ENCODE measurements around the gene JUP. TPM values are rescaled to one million over a fixed set of nuclear protein-coding genes. Genes with fewer than 3 reads are reported as not detected.

The JUP gene
- total RNA-seq, 1 experiment from 2014 or later, result 102 TPM

DNA sequence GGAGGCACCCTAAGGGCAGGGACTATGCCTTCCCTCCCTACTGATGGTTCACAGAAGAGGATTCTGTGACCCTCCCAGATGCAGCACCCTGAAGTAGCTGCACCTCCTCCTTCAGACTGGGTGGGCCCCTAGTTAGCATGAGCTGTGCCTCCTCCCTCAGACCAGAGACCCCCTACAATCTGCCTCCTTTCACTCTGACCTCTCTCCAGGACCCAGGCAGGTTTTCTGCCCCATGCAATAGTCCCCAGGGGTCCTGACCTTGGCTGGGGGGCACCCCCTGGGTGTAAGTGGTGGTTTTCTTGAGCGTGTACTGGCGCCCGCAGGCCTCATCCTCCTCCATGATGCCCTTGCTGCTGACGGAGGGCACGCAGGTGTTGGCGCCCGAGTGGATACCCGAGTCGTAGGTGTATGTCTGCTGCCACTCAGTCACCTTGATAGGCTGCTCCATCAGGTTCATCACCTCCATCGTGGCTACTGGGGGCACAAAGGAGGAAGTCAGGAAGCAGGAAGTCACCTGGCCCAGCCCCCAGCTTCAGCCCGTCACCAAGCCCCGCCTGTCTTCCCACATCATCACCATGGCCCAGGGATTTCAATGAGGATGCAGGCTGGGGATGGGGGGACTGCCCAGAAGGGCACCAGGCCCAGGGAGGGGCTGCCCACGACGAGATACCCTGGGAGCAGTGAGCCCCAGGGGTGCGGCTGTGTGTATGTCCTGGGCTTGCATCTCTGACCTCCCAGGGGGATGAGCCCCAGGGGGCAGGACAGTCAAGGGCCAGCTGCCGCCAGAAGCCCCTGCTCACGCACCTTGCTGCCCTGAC lies 14.9 kb downstream of the JUP start:
- H4K20me1 ChIP-seq (ENCODE audit: insufficient read depth, low read depth, low read length), result no peaks in the 10 kb centered on the region
- H3K4me3 ChIP-seq (ENCODE audit: low read length), result peak overlapping the region; percentile 90
- peaks cover 19% of the 10 kb centered on the region for H3K4me1 ChIP-seq (ENCODE audit: low read length)
- H3K9me3 ChIP-seq (ENCODE audit: low read length), result no peaks in the 10 kb centered on the region
- H3K27ac ChIP-seq (ENCODE audit: low read length), result peak overlapping the region; percentile 59
- peaks cover 4% of the 10 kb centered on the region; the same call in 1 of the 2 replicates for H3K36me3 ChIP-seq (ENCODE audit: insufficient read depth, low read length)
- peak; percentile 89 for DNase-seq
- peak overlapping the region; percentile 97 for H2AFZ ChIP-seq (ENCODE audit: low read length)
- H3K9me2 ChIP-seq (replicated peaks; ENCODE audit: insufficient read depth, low read length), result no peaks in the 10 kb centered on the region
- no peaks in the 10 kb centered on the region for H3K27me3 ChIP-seq (ENCODE audit: low read length)
- peaks cover 23% of the 10 kb centered on the region for H3K79me2 ChIP-seq (ENCODE audit: low read length)
- peak overlapping the region; percentile 92 for H3K9ac ChIP-seq (ENCODE audit: low read length)
- peak overlapping the region; percentile 97 for H3K4me2 ChIP-seq (ENCODE audit: low read depth, low read length, poor library complexity, severe bottlenecking)

DNA sequence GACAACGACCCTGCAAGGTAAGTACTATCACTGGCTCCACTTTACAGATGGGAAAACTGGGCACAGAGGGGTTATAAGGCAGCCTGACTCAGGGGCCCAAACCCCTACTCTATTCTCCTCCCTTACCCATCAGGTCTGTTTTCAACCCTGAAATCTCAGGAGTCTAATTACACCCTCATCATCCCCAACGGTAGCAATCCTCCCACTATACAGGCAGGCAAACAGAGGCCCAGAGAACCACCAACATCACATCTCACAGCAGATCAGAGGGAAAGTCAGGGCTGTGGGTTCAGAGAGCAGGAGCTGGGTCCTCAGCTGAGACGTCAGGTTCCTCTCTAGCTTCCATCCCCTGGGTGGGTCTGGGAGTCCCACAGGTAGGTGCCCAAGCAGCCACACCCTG lies 16.5 kb downstream of the JUP start:
- Histone ChIP-seq H3K27ac (ENCODE audit: low read length) (no peak overlapping the region), H3K4me3 (ENCODE audit: low read length) (peak overlapping the region; percentile 90; the same call in 1 of the 2 replicates)

DNA sequence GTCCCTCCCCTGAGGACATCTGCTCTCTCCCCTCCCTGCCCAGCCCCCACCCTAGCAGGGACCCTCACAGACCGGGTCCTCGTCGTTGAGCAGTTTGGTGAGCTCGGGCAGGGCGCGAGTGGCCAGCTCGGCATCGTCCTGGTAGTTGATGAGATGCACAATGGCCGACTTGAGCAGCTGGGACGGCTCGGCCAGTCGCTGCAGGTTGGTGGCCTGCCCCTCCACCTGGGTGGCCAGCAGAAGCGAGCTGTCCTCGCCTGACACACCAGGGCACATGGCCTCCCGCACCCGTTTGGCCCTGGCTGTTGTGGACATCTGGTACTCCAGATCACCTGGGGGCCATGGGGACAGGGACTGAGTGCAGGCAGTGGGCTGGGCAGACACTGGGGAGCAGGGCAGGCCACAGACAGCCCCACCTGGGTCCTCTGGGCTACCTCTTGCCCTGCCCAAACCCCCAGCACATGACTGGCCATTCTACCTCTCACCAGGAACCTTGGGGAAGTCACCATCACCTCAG lies 17.1 kb downstream of the JUP start:
- no peak overlapping the region for H3K4me3 ChIP-seq (ENCODE audit: low read length)
- H3K4me2 ChIP-seq (ENCODE audit: low read depth, low read length, poor library complexity, severe bottlenecking), result no peak overlapping the region
- no peaks in the 10 kb centered on the region for H3K9me2 ChIP-seq (replicated peaks; ENCODE audit: insufficient read depth, low read length)
- peaks cover 23% of the 10 kb centered on the region for H3K79me2 ChIP-seq (ENCODE audit: low read length)
- no peaks in the 10 kb centered on the region for H3K27me3 ChIP-seq (ENCODE audit: low read length)
- no peak overlapping the region for H2AFZ ChIP-seq (ENCODE audit: low read length)
- no peak overlapping the region for H3K27ac ChIP-seq (ENCODE audit: low read length)
- no peaks in the 10 kb centered on the region for H3K9me3 ChIP-seq (ENCODE audit: low read length)
- H3K9ac ChIP-seq (ENCODE audit: low read length), result no peak overlapping the region
- no peaks in the 10 kb centered on the region for H4K20me1 ChIP-seq (ENCODE audit: insufficient read depth, low read depth, low read length)
- H3K36me3 ChIP-seq (ENCODE audit: insufficient read depth, low read length), result peaks cover 12% of the 10 kb centered on the region
- peaks cover 19% of the 10 kb centered on the region for H3K4me1 ChIP-seq (ENCODE audit: low read length)
- DNase-seq, result no peak

More for the DNA sequence above, 16.5 kb downstream of the JUP start:
- H3K9me2 ChIP-seq (replicated peaks; ENCODE audit: insufficient read depth, low read length), result no peaks in the 10 kb centered on the region
- no peaks in the 10 kb centered on the region for H3K9me3 ChIP-seq (ENCODE audit: low read length)
- peak overlapping the region; percentile 97 for H3K4me2 ChIP-seq (ENCODE audit: low read depth, low read length, poor library complexity, severe bottlenecking)
- H3K9ac ChIP-seq (ENCODE audit: low read length), result peak overlapping the region; percentile 92
- DNase-seq, result no peak
- H3K79me2 ChIP-seq (ENCODE audit: low read length), result peaks cover 23% of the 10 kb centered on the region
- H3K27me3 ChIP-seq (ENCODE audit: low read length), result no peaks in the 10 kb centered on the region
- H4K20me1 ChIP-seq (ENCODE audit: insufficient read depth, low read depth, low read length), result no peaks in the 10 kb centered on the region
- peaks cover 12% of the 10 kb centered on the region for H3K36me3 ChIP-seq (ENCODE audit: insufficient read depth, low read length)
- H2AFZ ChIP-seq (ENCODE audit: low read length), result no peak overlapping the region
- H3K4me1 ChIP-seq (ENCODE audit: low read length), result peaks cover 19% of the 10 kb centered on the region

DNA sequence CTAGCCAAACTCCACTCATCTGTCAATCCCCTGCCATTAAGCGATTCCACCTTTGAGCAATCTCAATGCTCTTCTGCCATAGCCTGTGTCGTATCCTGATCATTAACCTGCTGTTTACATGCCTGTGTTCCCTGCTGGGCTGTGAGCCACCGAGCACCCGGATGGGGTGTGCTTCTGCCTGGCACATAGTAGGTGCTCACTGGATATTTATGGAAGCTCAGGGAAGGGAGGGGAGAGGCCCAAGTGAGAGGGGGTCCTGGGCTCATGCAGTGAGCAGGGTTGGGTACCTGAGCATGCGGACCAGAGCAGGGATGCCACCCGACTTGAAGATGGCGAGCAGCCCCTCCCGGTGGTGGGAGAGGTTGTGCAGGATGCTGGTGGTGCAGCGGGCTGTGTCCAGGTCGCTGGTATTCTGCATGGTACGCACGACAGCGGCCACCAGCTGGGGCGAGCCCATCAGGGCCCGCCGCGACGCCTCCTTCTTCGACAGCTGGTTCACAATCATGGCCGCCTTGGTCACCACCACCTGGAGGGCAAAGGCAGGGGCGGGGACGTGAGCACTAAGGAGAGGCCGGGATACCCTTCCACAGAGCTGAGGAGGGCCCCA lies 17.7 kb downstream of the JUP start:
- Histone ChIP-seq H4K20me1 (ENCODE audit: insufficient read depth, low read depth, low read length) (no peaks in the 10 kb centered on the region), H3K4me1 (ENCODE audit: low read length) (peaks cover 19% of the 10 kb centered on the region), H3K9me3 (ENCODE audit: low read length) (no peaks in the 10 kb centered on the region), H3K9ac (ENCODE audit: low read length) (no peak overlapping the region), H2AFZ (ENCODE audit: low read length) (no peak overlapping the region), H3K79me2 (ENCODE audit: low read length) (peaks cover 23% of the 10 kb centered on the region), H3K4me3 (ENCODE audit: low read length) (no peak overlapping the region), H3K27ac (ENCODE audit: low read length) (no peak overlapping the region), H3K9me2 (replicated peaks; ENCODE audit: insufficient read depth, low read length) (no peaks in the 10 kb centered on the region), H3K27me3 (ENCODE audit: low read length) (no peaks in the 10 kb centered on the region), H3K36me3 (ENCODE audit: insufficient read depth, low read length) (peaks cover 12% of the 10 kb centered on the region), H3K4me2 (ENCODE audit: low read depth, low read length, poor library complexity, severe bottlenecking) (no peak overlapping the region)
- no peak for DNase-seq

DNA sequence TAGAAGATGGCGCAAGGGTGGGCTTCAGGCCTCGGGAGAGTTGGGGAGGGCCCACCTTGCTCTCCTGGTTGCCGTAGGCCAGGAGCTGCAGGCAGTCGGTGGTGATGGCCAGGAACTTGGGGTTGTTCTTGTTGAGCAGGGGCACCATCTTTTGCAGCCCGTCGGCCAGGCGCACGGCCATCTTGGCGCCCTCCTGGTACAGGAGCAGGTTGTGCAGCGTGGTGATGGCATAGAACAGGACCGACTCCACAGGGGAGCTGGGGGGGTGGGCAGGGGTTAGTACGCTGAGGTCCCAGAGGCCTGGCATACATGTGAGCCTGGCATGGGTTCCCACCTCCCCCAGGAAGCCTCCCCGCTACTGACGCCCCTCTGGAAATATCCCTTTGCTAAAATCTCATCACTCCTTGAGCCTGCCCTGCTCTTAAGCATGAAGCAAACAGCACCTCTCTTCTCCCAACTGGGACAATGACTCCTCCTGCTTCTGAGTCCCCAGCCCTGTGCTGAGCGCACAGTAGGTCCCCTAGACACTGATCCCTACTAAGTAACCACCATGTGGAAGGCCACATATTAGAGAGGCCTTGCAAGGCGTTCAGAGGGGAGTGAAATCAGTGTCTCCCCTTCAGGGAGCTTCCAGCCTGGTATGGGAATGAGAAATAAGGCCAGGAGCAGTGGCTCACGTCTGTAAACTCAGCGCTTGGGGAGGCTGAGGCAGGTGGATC lies 19.0 kb downstream of the JUP start:
- peaks cover 23% of the 10 kb centered on the region for H3K79me2 ChIP-seq (ENCODE audit: low read length)
- peaks cover 19% of the 10 kb centered on the region for H3K4me1 ChIP-seq (ENCODE audit: low read length)
- no peak overlapping the region for H3K9ac ChIP-seq (ENCODE audit: low read length)
- H3K36me3 ChIP-seq (ENCODE audit: insufficient read depth, low read length), result peaks cover 19% of the 10 kb centered on the region
- no peak overlapping the region for H3K4me3 ChIP-seq (ENCODE audit: low read length)
- H3K27me3 ChIP-seq (ENCODE audit: low read length), result no peaks in the 10 kb centered on the region
- H3K4me2 ChIP-seq (ENCODE audit: low read depth, low read length, poor library complexity, severe bottlenecking), result no peak overlapping the region
- H3K27ac ChIP-seq (ENCODE audit: low read length), result no peak overlapping the region
- DNase-seq, result no peak
- no peaks in the 10 kb centered on the region for H3K9me3 ChIP-seq (ENCODE audit: low read length)
- no peaks in the 10 kb centered on the region for H3K9me2 ChIP-seq (replicated peaks; ENCODE audit: insufficient read depth, low read length)
- H4K20me1 ChIP-seq (ENCODE audit: insufficient read depth, low read depth, low read length), result no peaks in the 10 kb centered on the region
- no peak overlapping the region for H2AFZ ChIP-seq (ENCODE audit: low read length)

DNA sequence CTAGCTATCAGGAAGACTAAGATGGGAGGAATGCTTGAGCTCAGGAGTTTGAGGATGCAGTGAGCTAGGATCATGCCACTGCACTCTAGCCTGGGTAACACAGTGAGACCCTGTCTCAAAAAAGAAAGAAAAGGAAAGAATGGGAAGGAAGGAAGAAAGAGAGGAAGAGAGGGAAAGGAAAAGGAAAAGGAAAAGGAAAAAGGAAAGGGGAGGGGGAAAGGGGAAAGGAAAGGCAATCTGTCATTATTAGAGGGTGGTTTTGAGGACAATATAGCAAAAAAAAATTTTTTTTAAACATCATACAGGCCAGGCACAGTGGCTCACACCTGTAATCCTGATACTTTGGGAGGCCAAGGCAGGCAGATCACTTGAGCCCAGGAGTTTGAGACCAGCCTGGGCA lies 20.4 kb downstream of the JUP start:
- Histone ChIP-seq H3K36me3 (ENCODE audit: insufficient read depth, low read length) (peaks cover 21% of the 10 kb centered on the region), H3K4me1 (ENCODE audit: low read length) (peaks cover 12% of the 10 kb centered on the region), H3K27me3 (ENCODE audit: low read length) (no peaks in the 10 kb centered on the region), H3K9ac (ENCODE audit: low read length) (no peak overlapping the region), H3K79me2 (ENCODE audit: low read length) (peaks cover 15% of the 10 kb centered on the region), H3K9me2 (replicated peaks; ENCODE audit: insufficient read depth, low read length) (no peaks in the 10 kb centered on the region), H3K27ac (ENCODE audit: low read length) (no peak overlapping the region), H3K4me2 (ENCODE audit: low read depth, low read length, poor library complexity, severe bottlenecking) (no peak overlapping the region), H3K9me3 (ENCODE audit: low read length) (no peaks in the 10 kb centered on the region), H3K4me3 (ENCODE audit: low read length) (no peak overlapping the region), H2AFZ (ENCODE audit: low read length) (no peak overlapping the region), H4K20me1 (ENCODE audit: insufficient read depth, low read depth, low read length) (no peaks in the 10 kb centered on the region)
- DNase-seq, result no peak

DNA sequence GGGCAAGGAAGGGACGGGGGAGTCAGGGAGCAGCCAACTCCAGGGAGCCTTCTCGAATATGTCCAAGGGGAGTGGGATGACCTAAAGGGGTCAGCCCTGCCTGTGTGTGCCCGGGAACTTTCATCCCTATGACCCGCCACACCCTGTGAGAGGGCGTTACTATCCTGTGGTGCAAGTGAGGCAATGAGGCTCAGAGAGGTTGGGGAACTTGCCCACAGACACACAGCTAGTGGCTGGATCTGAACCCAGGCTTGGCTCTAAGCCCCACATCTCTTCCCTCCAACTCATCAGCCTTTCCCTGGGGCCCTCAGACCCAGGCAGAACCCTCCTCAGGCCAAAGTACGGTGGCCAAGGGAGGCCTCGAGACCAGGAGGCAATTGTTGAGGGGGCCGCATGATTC lies 23.2 kb downstream of the JUP start:
- Histone ChIP-seq H3K36me3 (ENCODE audit: insufficient read depth, low read length) (peaks cover 21% of the 10 kb centered on the region), H3K9ac (ENCODE audit: low read length) (no peak overlapping the region), H3K27me3 (ENCODE audit: low read length) (no peaks in the 10 kb centered on the region), H3K9me3 (ENCODE audit: low read length) (no peaks in the 10 kb centered on the region), H3K4me3 (ENCODE audit: low read length) (no peak overlapping the region), H3K4me1 (ENCODE audit: low read length) (peaks cover 2% of the 10 kb centered on the region; the same call in 1 of the 2 replicates), H3K9me2 (replicated peaks; ENCODE audit: insufficient read depth, low read length) (no peaks in the 10 kb centered on the region), H3K79me2 (ENCODE audit: low read length) (no peaks in the 10 kb centered on the region), H3K27ac (ENCODE audit: low read length) (no peak overlapping the region), H4K20me1 (ENCODE audit: insufficient read depth, low read depth, low read length) (no peaks in the 10 kb centered on the region), H2AFZ (ENCODE audit: low read length) (no peak overlapping the region), H3K4me2 (ENCODE audit: low read depth, low read length, poor library complexity, severe bottlenecking) (no peak overlapping the region)
- no peak for DNase-seq

DNA sequence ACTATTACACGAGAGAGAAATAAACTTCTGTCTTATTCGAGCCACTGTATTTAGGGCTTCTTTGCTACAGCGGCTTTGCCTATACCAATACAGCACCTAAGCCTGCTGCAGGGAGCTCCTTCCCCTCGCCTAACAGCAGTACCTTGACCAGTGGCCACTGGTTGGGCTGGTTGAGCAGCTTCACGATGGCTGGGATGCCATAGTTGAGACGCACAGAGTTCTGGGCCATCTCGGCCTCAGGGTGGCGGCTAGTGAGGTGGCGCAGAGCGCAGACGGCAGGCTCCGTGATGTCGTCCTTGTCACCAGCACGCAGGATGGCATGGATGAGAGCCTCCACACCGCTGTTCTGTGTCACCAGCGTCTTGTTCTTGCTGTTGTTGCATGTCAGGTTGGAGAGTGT lies 23.7 kb downstream of the JUP start:
- DNase-seq, result no peak
- H3K4me2 ChIP-seq (ENCODE audit: low read depth, low read length, poor library complexity, severe bottlenecking), result no peak overlapping the region
- no peak overlapping the region for H3K9ac ChIP-seq (ENCODE audit: low read length)
- no peak overlapping the region for H3K4me3 ChIP-seq (ENCODE audit: low read length)
- H3K4me1 ChIP-seq (ENCODE audit: low read length), result peaks cover 2% of the 10 kb centered on the region; the same call in 1 of the 2 replicates
- H3K79me2 ChIP-seq (ENCODE audit: low read length), result no peaks in the 10 kb centered on the region
- no peak overlapping the region for H2AFZ ChIP-seq (ENCODE audit: low read length)
- no peaks in the 10 kb centered on the region for H4K20me1 ChIP-seq (ENCODE audit: insufficient read depth, low read depth, low read length)
- no peaks in the 10 kb centered on the region for H3K9me3 ChIP-seq (ENCODE audit: low read length)
- no peaks in the 10 kb centered on the region for H3K9me2 ChIP-seq (replicated peaks; ENCODE audit: insufficient read depth, low read length)
- peaks cover 21% of the 10 kb centered on the region for H3K36me3 ChIP-seq (ENCODE audit: insufficient read depth, low read length)
- no peaks in the 10 kb centered on the region for H3K27me3 ChIP-seq (ENCODE audit: low read length)
- no peak overlapping the region for H3K27ac ChIP-seq (ENCODE audit: low read length)

Measured in Karpas-422 (cell line).